ENCODE data around the gene UBXN4. TPM values are rescaled to one million over a fixed set of nuclear protein-coding genes. Genes with fewer than 3 reads are reported as not detected.

The UBXN4 gene
- total and polyA plus RNA-seq, 2 of the 4 experiments (the other 2 are of a cell fraction), result 48.1 to 49.1 TPM

- Histone ChIP-seq H4K5ac (ENCODE audit: low read depth, low read length) (no peak overlapping the region), H3K4me1 (ENCODE audit: control insufficient read depth, insufficient read depth, low read length) (no peaks in the 10 kb centered on the region), H3K18ac (ENCODE audit: low read depth, low read length) (no peak overlapping the region), H3K79me1 (ENCODE audit: low read depth in 1 of 2, low read length in 2 of 2) (no peaks in the 10 kb centered on the region), H3K9me1 (ENCODE audit: insufficient read depth, low read length) (no peaks in the 10 kb centered on the region), H3K56ac (ENCODE audit: extremely low read depth, insufficient read depth, low read length) (no peak overlapping the region), H3K9ac (ENCODE audit: low read depth, low read length) (no peak overlapping the region), H2BK5ac (ENCODE audit: low read depth, low read length, poor library complexity, severe bottlenecking) (no peak overlapping the region), H3K36me3 (ENCODE audit: control insufficient read depth, insufficient read depth, low read length) (no peaks in the 10 kb centered on the region), H3K27me3 (ENCODE audit: control insufficient read depth, insufficient read depth, low read length) (no peaks in the 10 kb centered on the region), H2AK5ac (ENCODE audit: low read depth, low read length) (no peak overlapping the region), H3K23ac (ENCODE audit: low read depth, low read length) (no peak overlapping the region), H3K4ac (ENCODE audit: low read depth, low read length) (no peak overlapping the region), H2BK15ac (ENCODE audit: low read depth, low read length) (no peak overlapping the region), H3K14ac (replicated peaks; ENCODE audit: low read depth, low read length) (no peak overlapping the region), H4K20me1 (ENCODE audit: insufficient read depth, low read length) (no peaks in the 10 kb centered on the region), H4K8ac (ENCODE audit: low read depth in 2 of 2, low read length in 2 of 2) (no peak overlapping the region), H3K4me2 (ENCODE audit: low read depth, low read length) (no peak overlapping the region), H3K27ac (ENCODE audit: insufficient read depth, low read length) (no peak overlapping the region), H2BK20ac (ENCODE audit: low read depth, low read length) (no peak overlapping the region), H3K9me3 (ENCODE audit: control insufficient read depth, insufficient read depth, low read length) (peaks cover 3% of the 10 kb centered on the region; the same call in 1 of the 2 replicates), H2BK120ac (ENCODE audit: low read depth, low read length) (no peak overlapping the region), H2AFZ (replicated peaks; ENCODE audit: low read length, poor library complexity) (no peak overlapping the region), H3K4me3 (ENCODE audit: insufficient read depth, low read depth, low read length) (no peak overlapping the region), H2AK9ac (replicated peaks; ENCODE audit: low read depth, low read length, poor library complexity) (no peak overlapping the region), H4K91ac (ENCODE audit: insufficient read depth, low read depth, low read length) (no peak overlapping the region)
- ChIA-PET POLR2A (ENCODE audit: unreplicated experiment) (no interaction called here), CTCF (interaction anchor here (0.6 kb wide), 1 partner anchor 22 kb away, joined by 3 read pairs; no protein-coding TSS in a partner anchor)
- dilution Hi-C loops (cut with HindIII; ENCODE audit: low sequenced_read_pairs, unreplicated experiment), result no loop called here
- WGBS, 2 experiments (ENCODE audit: extremely low coverage in 2 of 2, insufficient read length in 1 of 2), result 100% methylated on average over 4 of the region's 9 CpGs; no CpG with 5 or more reads in 1 of the 2 experiments
- TF ChIP-seq BHLHE40 (IDR thresholded peaks at IDR 0.05; ENCODE audit: low read depth, low read length) (no peak), CHD1 (IDR thresholded peaks at IDR 0.05; ENCODE audit: low read depth, low read length) (no peak), MXI1 (IDR thresholded peaks at IDR 0.05; ENCODE audit: borderline replicate concordance, low read depth, low read length) (no peak), USF2 (IDR thresholded peaks at IDR 0.05; ENCODE audit: low read depth, low read length) (no peak), POLR2A (IDR thresholded peaks at IDR 0.05; ENCODE audit: low read depth, low read length) (no peak), RFX5 (IDR thresholded peaks at IDR 0.05; ENCODE audit: low read depth, low read length) (no peak), RCOR1 (IDR thresholded peaks at IDR 0.05; ENCODE audit: insufficient replicate concordance, low read length) (no peak), RAD21 (IDR thresholded peaks at IDR 0.05; ENCODE audit: low read length) (no peak)
- DNase-seq (no peak), ATAC-seq (ENCODE audit: low read depth) (no peak)
- in situ Hi-C loops (cut with MboI; ENCODE audit: low sequenced_read_pairs), result no loop called here
- intact Hi-C loops (cut with micrococcal nuclease), result no loop called here
- no TSS peak for BruUV-seq (replicated peaks)
Observed at GRCh38 chr2:135800513-135801460, 59.1 kb downstream of the UBXN4 start.

Data from IMR-90 (cell line).